GM23248 (cell line): ENCODE results near the gene TOX2. TPM values are rescaled to one million over a fixed set of nuclear protein-coding genes. Genes with fewer than 3 reads are reported as not detected.

Experiments used
- DNase-seq: peaks from one replicate; pipeline ENCODE4 v3.0.0-alpha.2; 2015
- H2AFZ ChIP-seq: fragments of 200-600 bp; sonication (generic); 2 replicates; pipeline ENCODE4 v1.6.1; 2016; ENCODE audit warnings: antibody characterized with exemption
- H3F3A ChIP-seq: fragments of 200-600 bp; sonication (generic); 2 replicates; pipeline ENCODE4 v1.6.1; 2016; ENCODE audit warnings: mild to moderate bottlenecking, antibody characterized with exemption, mixed run types; ENCODE audit not compliant: insufficient read depth
- H3K27ac ChIP-seq: fragments of 200-600 bp; sonication (generic); 2 replicates; pipeline ENCODE4 v1.5.1; 2016; ENCODE audit warnings: mild to moderate bottlenecking
- H3K27me3 ChIP-seq: fragments of 200-600 bp; sonication (generic); replicated peaks from 2 replicates; pipeline ENCODE4 v1.6.1; 2016; ENCODE audit warnings: mild to moderate bottlenecking; ENCODE audit not compliant: insufficient read depth
- H3K36me3 ChIP-seq: fragments of 200-600 bp; sonication (generic); 2 replicates; pipeline ENCODE4 v1.6.1; 2016; ENCODE audit warnings: low read depth, mild to moderate bottlenecking
- H3K4me1 ChIP-seq: fragments of 200-600 bp; sonication (generic); 2 replicates; pipeline ENCODE4 v1.6.1; 2016; ENCODE audit warnings: mild to moderate bottlenecking; ENCODE audit not compliant: insufficient read depth
- H3K4me2 ChIP-seq: fragments of 200-600 bp; sonication (generic); one replicate; pipeline ENCODE4 v1.6.1; 2016; ENCODE audit warnings: mild to moderate bottlenecking; ENCODE audit not compliant: unreplicated experiment
- H3K4me3 ChIP-seq: fragments of 200-600 bp; sonication (generic); 2 replicates; pipeline ENCODE4 v1.5.1; 2016; ENCODE audit warnings: mild to moderate bottlenecking
- H3K79me2 ChIP-seq: fragments of 200-600 bp; sonication (generic); 2 replicates; pipeline ENCODE4 v1.6.1; 2016; ENCODE audit warnings: mild to moderate bottlenecking; ENCODE audit not compliant: insufficient read depth
- H3K9ac ChIP-seq: fragments of 200-600 bp; sonication (generic); 2 replicates; pipeline ENCODE4 v1.6.1; 2016; ENCODE audit warnings: mild to moderate bottlenecking
- H3K9me2 ChIP-seq: fragments of 200-600 bp; sonication (generic); 2 replicates; pipeline ENCODE4 v1.6.1; 2016; ENCODE audit warnings: mixed run types, mild to moderate bottlenecking, moderate library complexity; ENCODE audit not compliant: insufficient read depth
- H3K9me3 ChIP-seq: fragments of 200-600 bp; sonication (generic); one replicate; pipeline ENCODE4 v1.6.1; 2017; ENCODE audit warnings: low read depth
- H4K20me1 ChIP-seq: fragments of 200-600 bp; sonication (generic); 2 replicates; pipeline ENCODE4 v1.6.0; 2016; ENCODE audit not compliant: insufficient read depth
- EZH2 ChIP-seq: fragments of 200-600 bp; sonication (generic); IDR thresholded peaks from 2 replicates; pipeline ENCODE4 v1.6.1; 2018; ENCODE audit warnings: antibody characterized with exemption, mild to moderate bottlenecking; ENCODE audit not compliant: insufficient read depth, poor library complexity, severe bottlenecking
- EZH2phosphoT487 ChIP-seq: fragments of 200-600 bp; sonication (generic); IDR thresholded peaks from 2 replicates; pipeline ENCODE4 v1.6.1; 2018; ENCODE audit warnings: antibody characterized with exemption, moderate library complexity, mild to moderate bottlenecking, low read depth; ENCODE audit not compliant: insufficient read depth
- WGBS, 2 experiments: methylation state at CpG; one replicate each; pipeline ENCODE4 v1.1.6; 2015 to 2017; ENCODE audit warnings: low lambda C conversion rate in 2 of 2, low coverage in 1 of 2; ENCODE audit errors: missing lambda C conversion rate in 2 of 2; 5-methylcytosine and 5-hydroxymethylcytosine counted together
- in situ Hi-C: fragments of 300-500 bp; cut with MboI; formaldehyde crosslinking; loops from 2 replicates; pipeline ENCODE4 v1.15.0; 2020
- polyA plus RNA-seq: library from polyadenylated mRNA; unstranded; fragments of >200 nt; fragmentation: Nextera tagmentation; extraction: Ambion mirVana; gene quantifications from 2 replicates; pipeline ENCODE4 v1.2.1, GENCODE V29; 2016
- total RNA-seq: library from RNA; depleted of rRNA; stranded (reverse); fragments of >200 nt; shearing (Covaris generic); gene quantifications from 2 replicates; pipeline ENCODE4 v1.2.3, GENCODE V29; 2014

The TOX2 gene
- total and polyA plus RNA-seq, 2 experiments from 2014 or later = 0.97 to 15.9 TPM

- Histone ChIP-seq H3K36me3 (no peaks in the 10 kb centered on the region), H2AFZ (no peak overlapping the region), H3K79me2 (no peaks in the 10 kb centered on the region), H3K4me3 (no peak overlapping the region), H4K20me1 (no peaks in the 10 kb centered on the region), H3F3A (no peaks in the 10 kb centered on the region), H3K27me3 (no peaks in the 10 kb centered on the region), H3K9me2 (no peaks in the 10 kb centered on the region), H3K9ac (no peak overlapping the region), H3K27ac (no peak overlapping the region), H3K9me3 (no peaks in the 10 kb centered on the region), H3K4me1 (no peaks in the 10 kb centered on the region), H3K4me2 (no peak overlapping the region)
- DNase-seq = no peak
- in situ Hi-C loops = loop anchor here (5.0 to 10.0 kb wide), 3 partner anchors 72 to 350 kb away; partner anchors contain the start of genes FITM2 and JPH2
- TF ChIP-seq EZH2 (no peak), EZH2phosphoT487 (no peak)
- 84 to 90% methylated on average over 4 to 7 of the region's 7 CpGs for WGBS, 2 experiments
Observed at GRCh38 chr20:44115181-44115580, 200.5 kb downstream of the TOX2 start.

- H3K9me2 ChIP-seq = no peaks in the 10 kb centered on the region
- H3K27me3 ChIP-seq = no peaks in the 10 kb centered on the region
- H3K79me2 ChIP-seq = no peaks in the 10 kb centered on the region
- no peaks in the 10 kb centered on the region for H3K36me3 ChIP-seq
- no peaks in the 10 kb centered on the region for H3K4me1 ChIP-seq
- no peak overlapping the region for H3K27ac ChIP-seq
- peak overlapping the region; percentile 12 for H3K4me2 ChIP-seq
- H4K20me1 ChIP-seq = no peaks in the 10 kb centered on the region
- 17 to 38% methylated on average over 44 to 59 of the region's 76 CpGs for WGBS, 2 experiments
- no peak overlapping the region for H3K4me3 ChIP-seq
- in situ Hi-C loops = loop anchor here (5.0 to 10.0 kb wide), 3 partner anchors 71 to 349 kb away; partner anchors contain the start of genes FITM2 and JPH2
- H3K9me3 ChIP-seq = no peaks in the 10 kb centered on the region
- H3F3A ChIP-seq = no peaks in the 10 kb centered on the region
- H3K9ac ChIP-seq = no peak overlapping the region
- H2AFZ ChIP-seq = peak overlapping the region; percentile 72
- TF ChIP-seq EZH2 (no peak), EZH2phosphoT487 (no peak)
- DNase-seq = no peak
Observed at GRCh38 chr20:44115762-44116644, 201.4 kb downstream of the TOX2 start.

GRCh38 chr20:44117296-44118184 lies 202.9 kb downstream of the TOX2 start:
- H3K9ac ChIP-seq = no peak overlapping the region
- H3K27me3 ChIP-seq = no peaks in the 10 kb centered on the region
- no peaks in the 10 kb centered on the region for H3K9me2 ChIP-seq
- H3K4me2 ChIP-seq = no peak overlapping the region
- H3K79me2 ChIP-seq = no peaks in the 10 kb centered on the region
- H3K36me3 ChIP-seq = no peaks in the 10 kb centered on the region
- 83 to 84% methylated on average over 8 of the region's 8 CpGs for WGBS, 2 experiments
- TF ChIP-seq EZH2phosphoT487 (no peak), EZH2 (no peak)
- no peaks in the 10 kb centered on the region for H4K20me1 ChIP-seq
- no peak overlapping the region for H3K4me3 ChIP-seq
- no peaks in the 10 kb centered on the region for H3F3A ChIP-seq
- DNase-seq = no peak
- no peak overlapping the region for H3K27ac ChIP-seq
- H3K9me3 ChIP-seq = no peaks in the 10 kb centered on the region
- no peaks in the 10 kb centered on the region for H3K4me1 ChIP-seq
- in situ Hi-C loops = loop anchor here (5.0 to 10.0 kb wide), 3 partner anchors 70 to 347 kb away; partner anchors contain the start of genes FITM2 and JPH2
- no peak overlapping the region for H2AFZ ChIP-seq
